Uterus (tissue), 4 donors: ENCODE data around the gene CASP2. TPM values are rescaled to one million over a fixed set of nuclear protein-coding genes. Genes with fewer than 3 reads are reported as not detected.

Experiments used
- DNase-seq, 2 donors: peaks; one replicate each; pipeline ENCODE4 v3.0.0-alpha.2; 2019 to 2020
- H3K27ac ChIP-seq, 2 donors: fragments of 200-600 bp; sonication (generic); 1 replicate in 1 of 2; 2 replicates in 1 of 2; pipeline ENCODE4 v1.5.1; 2016 to 2018
- H3K27me3 ChIP-seq, 2 donors: fragments of 200-600 bp; sonication (generic); one replicate each; pipeline ENCODE4 v1.5.1; 2018 to 2019; ENCODE audit warnings: control low read depth in 1 of 2
- H3K36me3 ChIP-seq, 2 donors: fragments of 200-600 bp; sonication (generic); one replicate each; pipeline ENCODE4 v1.5.1; 2019; ENCODE audit warnings: control low read depth in 1 of 2
- H3K4me1 ChIP-seq, 2 donors: fragments of 200-600 bp; sonication (generic); one replicate each; pipeline ENCODE4 v1.5.1; 2018 to 2019; ENCODE audit warnings: control low read depth in 1 of 2
- H3K4me3 ChIP-seq, 2 donors: fragments of 200-600 bp; sonication (generic); 1 replicate in 1 of 2; 2 replicates in 1 of 2; pipeline ENCODE4 v1.5.1; 2018 to 2019; ENCODE audit warnings: mild to moderate bottlenecking in 1 of 2
- H3K9me3 ChIP-seq, 2 donors: fragments of 200-600 bp; sonication (generic); one replicate each; pipeline ENCODE4 v1.5.1; 2019; ENCODE audit warnings: control low read depth in 1 of 2
- CTCF ChIP-seq, 4 experiments: fragments of 200-600 bp in 2 of 4; fragments of 450-650 bp in 2 of 4; sonication (generic) in 2 of 4; IDR thresholded peaks; one replicate each; pipeline ENCODE4 v1.5.1; 2016 to 2019; ENCODE audit warnings: antibody characterized with exemption in 4 of 4, mild to moderate bottlenecking in 2 of 4, moderate library complexity in 1 of 4
- POLR2A ChIP-seq, 2 donors: fragments of 450-650 bp; IDR thresholded peaks; one replicate each; pipeline ENCODE4 v1.6.1; 2016; ENCODE audit warnings: antibody characterized with exemption in 2 of 2, mild to moderate bottlenecking in 1 of 2, moderate library complexity in 1 of 2
- intact Hi-C: fragments of 100-400 bp; cut with DNase I; formaldehyde crosslinking; loops from one replicate; pipeline ENCODE4 v1.15.1; 2023; ENCODE audit warnings: low total_unique reads
- total RNA-seq, 4 donors: library from RNA; depleted of rRNA in 3 of 4; stranded (reverse); fragments of >200 nt in 3 of 4; gene quantifications; one replicate each; pipeline versions ENCODE4 v1.1.0 to v1.2.4, GENCODE V29; 2014 to 2023
- donor health status: DM: yes; HTN: yes; CAD: no.

The CASP2 gene
- total RNA-seq, 4 donors from 2014 or later = 4.1 to 32.2 (median 24.5) TPM

DNA sequence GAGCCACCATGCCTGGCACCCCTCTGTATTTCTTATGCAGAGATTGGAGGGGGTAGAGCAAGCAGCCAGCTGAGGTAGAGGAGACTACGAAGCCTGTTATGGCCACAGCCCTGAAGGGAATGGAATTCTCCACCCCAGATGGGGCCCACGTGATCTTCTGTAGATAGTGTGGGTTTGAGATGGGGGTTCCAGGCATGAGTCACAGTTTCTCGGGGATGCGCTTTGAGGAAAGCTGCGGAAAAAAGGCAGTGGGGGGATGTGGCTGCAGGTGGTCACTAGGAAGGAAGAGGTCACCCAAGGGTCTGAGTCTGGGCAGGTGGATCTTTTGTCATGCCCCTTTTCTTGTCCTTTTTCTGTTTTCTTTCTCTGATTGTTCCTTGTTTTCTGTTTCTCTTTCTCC is 62.9 kb downstream of the CASP2 start:
- DNase-seq = no peak
- intact Hi-C loops = no loop called here
- no peak overlapping the region for H3K4me3 ChIP-seq
- no peaks in the 10 kb centered on the region for H3K9me3 ChIP-seq
- H3K4me1 ChIP-seq = no peaks in the 10 kb centered on the region
- H3K36me3 ChIP-seq = no peaks in the 10 kb centered on the region
- no peak overlapping the region for H3K27ac ChIP-seq
- TF ChIP-seq CTCF (IDR thresholded peaks at IDR 0.05) (no peak), POLR2A (IDR thresholded peaks at IDR 0.05) (no peak)
- no peaks in the 10 kb centered on the region for H3K27me3 ChIP-seq

GRCh38 chr7:143351574-143351973 is 63.4 kb downstream of the CASP2 start:
- intact Hi-C loops = no loop called here

DNA sequence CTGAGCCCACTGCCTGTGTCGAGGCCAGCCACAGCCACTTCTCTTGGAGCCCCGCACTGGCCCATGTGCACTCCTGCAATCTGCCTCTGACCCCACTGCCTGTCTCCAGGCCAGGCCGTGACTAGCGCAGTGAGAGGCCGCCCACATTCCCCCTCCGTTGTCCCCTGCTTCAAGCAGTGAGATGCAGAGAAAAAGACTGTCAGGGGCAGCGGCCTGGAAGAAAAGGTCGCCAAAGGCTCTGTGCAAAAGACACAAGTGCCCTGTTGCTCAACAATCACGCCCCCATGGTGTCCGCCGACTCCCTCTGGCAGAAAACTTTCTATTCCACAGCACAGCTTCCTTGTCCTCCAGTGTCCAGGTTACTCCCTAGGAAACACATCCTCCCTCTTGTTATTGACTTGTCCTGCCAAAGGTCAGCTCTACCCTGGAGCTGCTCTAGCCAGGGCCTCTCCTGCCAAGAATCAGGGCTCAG is 64.4 kb downstream of the CASP2 start:
- Histone ChIP-seq H3K9me3 (no peaks in the 10 kb centered on the region), H3K27ac (no peak overlapping the region), H3K4me3 (no peak overlapping the region), H3K27me3 (no peaks in the 10 kb centered on the region), H3K4me1 (no peaks in the 10 kb centered on the region), H3K36me3 (no peaks in the 10 kb centered on the region)
- TF ChIP-seq CTCF (IDR thresholded peaks at IDR 0.05) (no peak), POLR2A (IDR thresholded peaks at IDR 0.05) (no peak)
- intact Hi-C loops = no loop called here
- DNase-seq = no peak

More at GRCh38 chr7:143351574-143351973, 63.4 kb downstream of the CASP2 start:
- no peak for DNase-seq
- H3K27me3 ChIP-seq = no peaks in the 10 kb centered on the region
- H3K36me3 ChIP-seq = no peaks in the 10 kb centered on the region
- no peaks in the 10 kb centered on the region for H3K9me3 ChIP-seq
- TF ChIP-seq CTCF (IDR thresholded peaks at IDR 0.05) (no peak), POLR2A (IDR thresholded peaks at IDR 0.05) (no peak)
- H3K27ac ChIP-seq = no peak overlapping the region
- no peak overlapping the region for H3K4me3 ChIP-seq
- H3K4me1 ChIP-seq = no peaks in the 10 kb centered on the region

DNA sequence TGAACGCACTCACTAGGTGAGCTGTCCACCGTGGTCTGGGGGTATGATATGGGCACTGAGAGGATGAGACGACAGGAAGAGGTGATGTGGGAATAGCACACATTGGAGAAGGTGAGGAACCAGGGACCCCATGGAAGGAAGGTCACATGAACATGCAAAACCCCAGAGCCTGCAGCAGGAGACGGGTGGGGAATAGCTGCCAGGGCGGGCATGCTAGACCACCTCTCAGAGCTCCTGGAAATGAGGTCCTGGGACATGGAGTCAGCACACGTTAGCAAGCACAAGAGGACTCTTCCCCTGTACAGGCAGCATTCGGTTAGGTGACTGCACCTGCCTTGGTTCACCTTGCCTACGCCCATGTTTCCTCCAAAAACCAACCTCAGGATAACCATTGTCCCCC is 66.2 kb downstream of the CASP2 start:
- Histone ChIP-seq H3K27ac (no peak overlapping the region), H3K4me3 (no peak overlapping the region), H3K4me1 (no peaks in the 10 kb centered on the region), H3K36me3 (no peaks in the 10 kb centered on the region), H3K9me3 (no peaks in the 10 kb centered on the region), H3K27me3 (no peaks in the 10 kb centered on the region)
- intact Hi-C loops = no loop called here
- TF ChIP-seq POLR2A (IDR thresholded peaks at IDR 0.05) (no peak), CTCF (IDR thresholded peaks at IDR 0.05) (no peak)
- DNase-seq = no peak

GRCh38 chr7:143354965-143355364 is 66.8 kb downstream of the CASP2 start:
- no peak overlapping the region for H3K27ac ChIP-seq
- DNase-seq = no peak
- intact Hi-C loops = no loop called here
- no peak overlapping the region for H3K4me3 ChIP-seq
- no peaks in the 10 kb centered on the region for H3K9me3 ChIP-seq
- no peaks in the 10 kb centered on the region for H3K36me3 ChIP-seq
- no peaks in the 10 kb centered on the region for H3K4me1 ChIP-seq
- TF ChIP-seq POLR2A (IDR thresholded peaks at IDR 0.05) (no peak), CTCF (IDR thresholded peaks at IDR 0.05) (no peak)
- no peaks in the 10 kb centered on the region for H3K27me3 ChIP-seq
